ENCODE measurements around the gene SLC2A10.
"Not testable (repeated sequence)": the region's sequence is repeated elsewhere in the genome, so short reads cannot be mapped to it uniquely, and the experiment has no call there.

DNA sequence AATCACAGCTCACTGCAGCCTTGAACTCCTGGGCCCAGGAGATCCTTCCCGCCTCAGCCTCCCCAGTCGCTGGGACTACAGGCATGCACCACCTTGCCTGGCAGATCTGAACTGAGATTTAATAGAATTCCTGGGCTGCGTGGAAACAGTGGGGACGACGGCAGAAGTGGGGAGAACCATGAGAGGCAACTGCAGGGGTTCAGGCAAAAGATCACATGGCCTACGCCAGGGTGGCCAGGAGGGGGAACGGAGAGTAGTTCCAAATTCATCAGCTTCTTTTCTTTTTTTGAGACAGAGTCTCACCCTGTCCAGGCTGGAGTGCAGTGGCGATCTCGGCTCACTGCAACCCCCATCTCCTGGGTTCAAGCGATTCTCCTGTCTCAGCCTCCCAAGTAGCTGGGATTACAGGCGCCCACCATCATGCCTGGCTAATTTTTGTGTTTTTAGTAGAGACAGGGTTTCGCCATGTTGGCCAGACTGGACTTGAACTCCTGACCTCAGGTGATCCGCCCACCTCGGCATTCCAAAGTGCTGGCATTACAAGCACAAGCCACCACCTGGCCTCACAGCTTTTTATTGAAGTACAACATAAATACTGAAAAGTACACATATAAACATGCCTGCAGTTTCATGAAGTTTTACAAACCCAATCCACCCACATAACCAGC lies 32.7 kb upstream of the SLC2A10 start:
- not testable (repeated sequence) for TF ChIP-seq EZH2 (IDR thresholded peaks at IDR 0.05; ENCODE audit: borderline replicate concordance, low read length)
- TF ChIP-seq, protein P1, sequence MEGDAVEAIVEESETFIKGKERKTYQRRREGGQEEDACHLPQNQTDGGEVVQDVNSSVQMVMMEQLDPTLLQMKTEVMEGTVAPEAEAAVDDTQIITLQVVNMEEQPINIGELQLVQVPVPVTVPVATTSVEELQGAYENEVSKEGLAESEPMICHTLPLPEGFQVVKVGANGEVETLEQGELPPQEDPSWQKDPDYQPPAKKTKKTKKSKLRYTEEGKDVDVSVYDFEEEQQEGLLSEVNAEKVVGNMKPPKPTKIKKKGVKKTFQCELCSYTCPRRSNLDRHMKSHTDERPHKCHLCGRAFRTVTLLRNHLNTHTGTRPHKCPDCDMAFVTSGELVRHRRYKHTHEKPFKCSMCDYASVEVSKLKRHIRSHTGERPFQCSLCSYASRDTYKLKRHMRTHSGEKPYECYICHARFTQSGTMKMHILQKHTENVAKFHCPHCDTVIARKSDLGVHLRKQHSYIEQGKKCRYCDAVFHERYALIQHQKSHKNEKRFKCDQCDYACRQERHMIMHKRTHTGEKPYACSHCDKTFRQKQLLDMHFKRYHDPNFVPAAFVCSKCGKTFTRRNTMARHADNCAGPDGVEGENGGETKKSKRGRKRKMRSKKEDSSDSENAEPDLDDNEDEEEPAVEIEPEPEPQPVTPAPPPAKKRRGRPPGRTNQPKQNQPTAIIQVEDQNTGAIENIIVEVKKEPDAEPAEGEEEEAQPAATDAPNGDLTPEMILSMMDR (conservative IDR thresholded peaks at IDR 0.05 in 1 of 2, IDR thresholded peaks at IDR 0.05 in 1 of 2; ENCODE audit: extremely low read depth in 1 of 2, insufficient read depth in 1 of 2, low read depth in 1 of 2, low read length in 2 of 2): not testable (repeated sequence)

Measured in mammary epithelial cell (primary cell).